ENCODE measurements around the gene ZNF319.

ZNF319 gene

GRCh38 chr16:58036943-58037342, 36.5 kb upstream of the ZNF319 start:
- DNase-seq = no peak

GRCh38 chr16:58035356-58036170, 35.1 kb upstream of the ZNF319 start:
- DNase-seq = no peak

- DNase-seq = no peak
Measured at GRCh38 chr16:58034774-58035173, 34.3 kb upstream of the ZNF319 start.

DNA sequence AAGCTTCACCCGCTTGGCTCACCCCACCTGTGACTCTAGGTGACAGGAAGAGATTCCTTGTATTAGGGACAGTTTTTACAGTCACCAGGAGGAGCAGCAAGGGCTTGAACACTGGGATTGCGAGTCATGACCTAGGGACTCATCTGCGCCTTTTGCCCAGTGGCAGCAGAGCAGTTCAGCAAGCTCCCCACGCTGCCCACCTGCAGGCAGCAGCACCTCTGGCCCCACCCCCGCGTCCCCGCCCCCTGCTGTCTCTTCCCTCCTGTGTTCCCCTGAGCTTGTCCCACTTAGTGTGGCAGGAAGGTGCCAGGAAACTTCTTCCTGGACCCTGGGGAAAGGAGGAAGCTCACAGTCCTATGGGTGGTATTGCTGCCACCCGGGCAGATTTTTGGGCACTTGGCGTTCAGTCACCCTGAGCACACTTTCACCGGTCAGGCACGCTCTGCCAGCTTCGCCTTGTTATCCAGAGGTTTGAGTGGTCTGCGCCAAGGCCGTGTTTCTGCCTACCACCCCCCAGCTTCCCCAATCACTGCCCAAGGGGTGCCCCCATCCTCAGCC, 33.7 kb upstream of the ZNF319 start:
- DNase-seq = no peak

GRCh38 chr16:58032710-58033293, 32.3 kb upstream of the ZNF319 start:
- DNase-seq = no peak

- DNase-seq = no peak
Measured at GRCh38 chr16:58031016-58031800, 30.7 kb upstream of the ZNF319 start.

DNA sequence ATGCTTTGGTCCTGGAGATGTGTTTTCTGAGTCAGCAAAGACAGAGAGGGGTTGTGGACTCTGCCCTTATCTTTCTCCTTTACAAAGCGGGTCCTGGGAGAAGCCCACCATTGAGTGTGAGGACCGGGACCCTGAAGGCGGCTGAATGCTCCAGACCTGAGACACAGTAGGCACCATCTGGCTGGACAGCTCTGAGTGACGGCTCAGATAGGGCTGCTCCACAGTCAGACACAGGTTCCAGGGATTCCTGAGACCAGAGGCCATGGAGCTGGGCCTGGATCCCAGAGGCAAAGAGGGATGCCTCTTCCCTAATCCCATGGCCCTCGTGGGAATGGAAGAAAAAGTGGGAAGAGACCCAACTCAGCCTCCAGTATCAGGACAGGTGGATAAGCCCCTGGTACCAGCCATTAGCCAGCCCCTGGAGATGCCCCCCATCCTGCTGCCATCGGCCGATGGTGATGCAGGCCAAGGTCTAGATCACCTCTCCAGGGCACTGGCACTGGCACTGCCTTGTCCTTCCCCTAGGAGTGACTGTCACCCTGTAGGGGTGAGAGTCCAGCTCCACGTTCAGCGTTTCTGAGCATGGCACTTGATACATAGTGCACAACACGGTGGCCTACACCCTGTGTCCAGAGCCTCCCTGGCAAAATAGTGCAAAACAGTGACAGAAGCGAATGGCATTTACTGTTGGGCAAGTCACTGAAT, 29.8 kb upstream of the ZNF319 start:
- no peak for DNase-seq

- DNase-seq = no peak
Measured at GRCh38 chr16:58029410-58029809, 28.9 kb upstream of the ZNF319 start.

DNA sequence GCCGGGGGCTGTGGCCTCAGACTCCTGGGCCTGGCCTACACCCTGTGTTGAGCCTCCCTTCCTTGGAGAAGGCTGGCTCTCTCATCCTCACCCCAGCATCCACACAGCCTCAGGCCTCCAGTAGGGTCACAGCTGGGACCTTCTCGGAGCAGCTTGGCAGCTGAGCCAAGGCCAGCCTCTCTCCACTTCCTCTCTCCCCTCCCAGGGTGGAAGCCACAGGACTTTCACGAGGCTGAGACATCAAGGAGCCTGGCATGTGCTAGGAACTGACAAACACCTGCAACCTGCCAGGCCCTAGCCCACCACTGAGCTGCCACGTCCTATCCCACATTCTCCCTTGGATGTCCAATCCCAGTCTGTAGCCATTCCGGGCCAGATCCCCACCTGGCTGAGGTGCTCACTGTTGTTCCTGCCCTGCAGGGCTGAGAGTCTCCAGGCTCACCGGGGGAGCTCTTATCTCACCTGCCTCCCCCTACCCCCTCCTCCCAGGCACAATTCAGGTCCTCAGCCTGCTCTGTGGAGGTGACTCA, 28.1 kb upstream of the ZNF319 start:
- no peak for DNase-seq

DNA sequence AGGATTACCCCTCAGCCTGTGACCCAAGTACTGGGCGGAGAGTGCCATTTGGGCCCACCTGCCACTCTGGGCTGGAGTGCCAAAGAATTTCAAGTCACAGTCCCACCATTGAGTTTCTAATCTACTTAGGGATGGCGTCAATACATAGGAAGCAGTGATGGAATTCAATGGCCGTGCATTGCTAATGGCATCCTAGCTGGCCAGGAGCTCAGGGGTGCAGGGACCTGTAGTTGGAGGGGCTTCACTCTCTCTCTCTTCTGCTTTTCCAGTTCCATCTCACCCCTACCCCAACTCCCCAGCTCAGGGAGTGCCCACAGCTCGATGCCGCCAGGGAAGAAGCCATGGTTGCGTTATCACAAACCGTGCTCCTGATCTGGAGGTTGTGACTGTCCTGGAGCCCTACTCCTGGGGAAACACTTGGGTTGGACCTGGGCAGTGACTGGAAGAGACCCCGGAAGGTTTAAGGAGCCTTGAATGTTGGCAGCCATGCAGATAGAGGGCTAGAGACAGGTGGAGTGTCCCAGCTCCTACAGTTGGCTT, 27.5 kb upstream of the ZNF319 start:
- DNase-seq = no peak

GRCh38 chr16:58027161-58027915, 26.9 kb upstream of the ZNF319 start:
- no peak for DNase-seq

- no peak for DNase-seq
Measured at GRCh38 chr16:58026705-58027160, 26.3 kb upstream of the ZNF319 start.

DNA sequence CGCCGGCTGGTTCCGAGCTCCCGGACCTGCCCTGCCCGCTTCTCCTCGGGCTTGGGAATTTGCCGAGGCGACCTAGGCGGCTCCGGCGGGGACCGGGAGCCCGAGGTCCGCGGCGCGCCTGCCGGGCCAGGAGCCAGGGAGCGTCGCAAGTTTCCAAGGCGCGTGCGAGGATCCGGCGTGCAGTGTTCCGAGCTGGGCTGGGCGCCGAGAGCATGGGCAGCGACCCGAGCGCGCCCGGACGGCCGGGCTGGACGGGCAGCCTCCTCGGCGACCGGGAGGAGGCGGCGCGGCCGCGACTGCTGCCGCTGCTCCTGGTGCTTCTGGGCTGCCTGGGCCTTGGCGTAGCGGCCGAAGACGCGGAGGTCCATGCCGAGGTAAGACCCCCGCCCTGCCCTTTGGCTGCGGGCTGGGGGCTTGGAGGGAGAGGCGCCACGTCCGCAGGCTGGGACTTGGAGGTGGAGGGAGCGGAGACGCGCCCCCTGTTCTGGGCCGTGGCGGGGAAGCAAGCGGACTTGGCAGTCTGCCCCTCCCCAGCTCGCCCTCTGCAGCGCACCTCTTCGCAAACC, 25.8 kb upstream of the ZNF319 start:
- DNase-seq = no peak

- peak; percentile 43 for DNase-seq
Measured at GRCh38 chr16:58025351-58026138, 25.1 kb upstream of the ZNF319 start, which contains the start of gene MMP15. Gene MMP15 (plus strand): TSS chr16:58025754. CDS start chr16:58026351, 597 bp downstream.

- no peak for DNase-seq
Measured at GRCh38 chr16:58024486-58025350, 24.2 kb upstream of the ZNF319 start.

DNA sequence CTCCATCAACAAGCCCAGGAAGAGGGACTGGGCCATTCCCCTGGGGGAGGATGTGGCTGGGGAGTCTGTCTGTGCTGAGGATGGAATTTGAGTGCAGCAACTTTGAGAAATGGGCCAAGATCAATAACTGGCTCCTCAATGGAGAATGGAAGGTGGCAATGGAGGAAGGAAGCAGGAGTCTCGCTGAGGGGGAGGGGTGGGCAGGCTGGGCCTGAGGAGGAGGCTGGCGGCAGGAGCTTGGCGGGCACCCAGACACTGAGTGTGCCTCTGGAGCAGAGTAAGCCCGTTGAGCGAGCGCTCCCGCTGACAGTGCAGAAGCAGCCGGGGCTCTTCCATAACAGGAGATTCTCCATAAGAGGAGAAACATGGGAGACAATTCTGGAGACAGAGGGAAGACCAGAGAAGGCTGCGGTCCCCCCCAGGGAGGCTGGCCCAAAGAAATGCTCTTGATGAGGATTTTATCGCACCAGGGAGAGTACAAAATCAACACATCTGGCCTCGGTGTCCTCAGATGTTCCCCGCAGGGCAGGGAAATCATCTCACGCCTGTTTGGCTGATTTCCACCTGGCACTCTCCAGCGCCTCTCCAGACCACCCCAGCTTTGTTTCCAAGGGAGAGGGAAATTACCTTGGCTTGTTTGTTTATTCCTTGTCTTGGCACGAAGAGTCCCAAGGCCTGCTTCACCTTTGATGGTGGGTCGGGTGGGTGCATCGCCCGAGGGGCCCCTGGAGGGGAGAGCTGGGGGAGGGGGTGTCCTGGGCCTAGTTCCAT, 22.3 kb upstream of the ZNF319 start:
- DNase-seq = no peak

DNA sequence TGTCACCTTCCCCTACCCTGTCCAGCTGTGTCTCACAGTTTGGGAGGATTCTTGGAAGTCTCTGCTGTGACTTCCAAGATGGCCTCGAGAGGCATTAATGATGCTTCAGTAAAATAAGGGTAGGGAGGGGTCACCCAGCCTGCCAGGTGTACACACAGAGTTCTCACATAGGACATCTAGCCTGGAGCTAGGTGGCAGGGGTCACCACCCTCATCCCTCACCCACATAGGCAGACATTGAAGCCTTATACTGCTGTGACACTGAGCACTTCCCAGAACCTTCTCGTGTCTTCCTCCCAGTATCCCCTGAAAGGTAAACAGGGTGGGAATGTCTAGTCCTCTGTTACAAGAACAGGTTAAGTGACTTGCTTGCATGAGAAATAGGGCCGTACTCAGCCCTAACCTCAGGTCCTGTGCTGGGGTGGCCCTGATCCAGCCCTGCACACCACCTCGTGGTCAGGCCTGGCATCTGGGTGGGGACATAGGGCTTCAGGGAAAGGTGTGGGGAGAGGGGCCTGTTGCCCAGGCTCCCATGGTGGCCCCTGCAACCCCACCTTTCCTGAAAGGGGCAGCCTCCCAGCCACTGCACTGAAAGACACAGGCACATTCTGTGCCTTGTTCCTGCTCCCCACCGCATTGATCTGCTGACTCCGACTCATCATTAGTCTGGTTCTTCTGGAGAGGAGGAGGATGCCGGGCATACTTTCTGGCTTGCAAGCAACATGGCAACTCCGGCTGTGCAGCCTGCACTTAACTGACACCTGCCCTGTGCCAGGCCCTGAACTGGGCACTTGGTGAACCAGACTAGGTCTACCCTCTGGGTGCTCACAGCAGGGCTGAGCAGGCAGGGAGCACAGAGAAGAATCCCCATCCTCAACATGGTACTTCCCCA, 21.4 kb upstream of the ZNF319 start:
- no peak for DNase-seq

All from CD4-positive, alpha-beta T cell treated with Interleukin-15 for 1 hour (primary cell).